CD4-positive, alpha-beta memory T cell (primary cell): ENCODE results near the gene ANAPC10. TPM values are rescaled to one million over a fixed set of nuclear protein-coding genes. Genes with fewer than 3 reads are reported as not detected.
"Not testable (repeated sequence)": the region's sequence is repeated elsewhere in the genome, so short reads cannot be mapped to it uniquely, and the experiment has no call there.

ENCODE experiments used
- CTCF ChIA-PET: fragments of 350-600 bp; sonication (Branson Sonifier 250); formaldehyde crosslinking; loops from one replicate; lab custom pipeline; 2021; ENCODE audit warnings: inconsistent platforms; ENCODE audit not compliant: partially characterized antibody; lab: Charles Lee
- POLR2A ChIA-PET: fragments of 350-600 bp; sonication (Branson Sonifier 250); formaldehyde crosslinking; loops from one replicate; lab custom pipeline; 2021; ENCODE audit not compliant: partially characterized antibody; lab: Charles Lee
- DNase-seq, 5 donors: peaks; one replicate each; pipeline versions ENCODE4 v3.0.0 to v3.0.0-alpha.2; 2020 to 2022; ENCODE audit warnings: mixed read lengths in 1 of 5
- H3K27ac ChIP-seq: one replicate; pipeline ENCODE4 v1.7.0; 2013; ENCODE audit warnings: low read depth, low read length
- H3K27me3 ChIP-seq: 2 replicates; pipeline ENCODE4 v1.7.0; 2013; ENCODE audit warnings: mild to moderate bottlenecking, low read length, moderate library complexity; ENCODE audit not compliant: insufficient read depth
- H3K36me3 ChIP-seq: 2 replicates; pipeline ENCODE4 v1.7.0; 2013; ENCODE audit warnings: mild to moderate bottlenecking, low read length, moderate library complexity; ENCODE audit not compliant: insufficient read depth
- H3K4me1 ChIP-seq: 2 replicates; pipeline ENCODE4 v1.7.0; 2013; ENCODE audit warnings: mild to moderate bottlenecking, low read length, moderate library complexity; ENCODE audit not compliant: insufficient read depth
- H3K4me3 ChIP-seq, 2 donors: one replicate each; pipeline ENCODE4 v1.7.0; 2013; ENCODE audit warnings: low read length in 2 of 2, mild to moderate bottlenecking in 1 of 2
- H3K9me3 ChIP-seq, 2 donors: one replicate each; pipeline ENCODE4 v1.7.0; 2013; ENCODE audit warnings: low read length in 2 of 2, control low read depth in 1 of 2; ENCODE audit not compliant: control insufficient read depth in 1 of 2
- H3K27ac Mint-ChIP-seq, 7 donors: one replicate each; pipeline ENCODE4 v1.8.0; 2020 to 2021; ENCODE audit warnings: mixed read lengths in 7 of 7, mild to moderate bottlenecking in 6 of 7, inconsistent platforms in 3 of 7, moderate library complexity in 3 of 7
- H3K27me3 Mint-ChIP-seq, 2 donors: one replicate each; pipeline ENCODE4 v1.8.0; 2020 to 2021; ENCODE audit warnings: mixed read lengths in 2 of 2
- H3K36me3 Mint-ChIP-seq, 2 donors: one replicate each; pipeline ENCODE4 v1.8.0; 2020 to 2021; ENCODE audit warnings: mixed read lengths in 2 of 2, inconsistent platforms in 1 of 2, mild to moderate bottlenecking in 1 of 2
- H3K4me1 Mint-ChIP-seq, 4 donors: one replicate each; pipeline ENCODE4 v1.8.0; 2020 to 2021; ENCODE audit warnings: mixed read lengths in 4 of 4, mild to moderate bottlenecking in 1 of 4
- H3K4me3 Mint-ChIP-seq, 8 donors: one replicate each; pipeline ENCODE4 v1.8.0; 2020 to 2021; ENCODE audit warnings: mixed read lengths in 8 of 8, mild to moderate bottlenecking in 7 of 8, moderate library complexity in 6 of 8, inconsistent platforms in 3 of 8
- H3K9me3 Mint-ChIP-seq, 8 donors: one replicate each; pipeline ENCODE4 v1.8.0; 2020 to 2021; ENCODE audit warnings: mixed read lengths in 8 of 8, mild to moderate bottlenecking in 5 of 8, inconsistent platforms in 3 of 8, moderate library complexity in 1 of 8
- intact Hi-C: fragments of 100-400 bp; cut with micrococcal nuclease; formaldehyde crosslinking; loops from one replicate; pipeline ENCODE4 v1.15.1; 2023
- polyA plus RNA-seq, 2 donors: library from polyadenylated mRNA; unstranded; fragments of 300-500 nt; fragmentation: Illumina TruSeq; gene quantifications; one replicate each; pipeline ENCODE4 v1.2.3, GENCODE V29; 2021
- total RNA-seq, 2 experiments: library from RNA; stranded (reverse); gene quantifications; one replicate each; pipeline ENCODE4 v1.2.3, GENCODE V29; 2021

ANAPC10 gene
- 10 to 100 TPM; 14.8 to 15.7 TPM for total RNA-seq
- polyA plus RNA-seq = 10 to 100 TPM; 35.4 to 40.1 TPM

GRCh38 chr4:145097821-145098674 is at the start of gene ANAPC10, which contains the start of gene ABCE1:
TSS of gene ANAPC10 (minus strand) at chr4:145098196. CDS start at chr4:145096099, 2,097 bp downstream.
TSS of gene ABCE1 (plus strand) at chr4:145098311. CDS start at chr4:145104413, 6,102 bp downstream.
- Histone ChIP-seq H3K4me3 (peak within 1 kb of the TSS; percentile 82 to 96), H3K27ac (peak within 1 kb of the TSS; percentile 83), H3K9me3 (no peaks in the 10 kb centered on the region), H3K27me3 (no peaks in the 10 kb centered on the region), H3K4me1 (peaks cover 52% of the 10 kb centered on the region), H3K36me3 (peaks cover 10% of the 10 kb centered on the region)
- Mint-ChIP-seq H3K4me1 (peaks cover 20 to 47% (median 35%) of the 10 kb centered on the region in 4 donors), H3K27ac (peak within 1 kb of the TSS; percentile 97 to 99 (median 99)), H3K36me3 (peaks cover 24 to 44% of the 10 kb centered on the region in 2 donors), H3K4me3 (peak within 1 kb of the TSS; percentile 91 to 98 (median 97)), H3K27me3 (no peaks in the 10 kb centered on the region), H3K9me3 (peaks cover 0 to 6% (median 1%) of the 10 kb centered on the region in 8 donors)
- peak; percentile 92 to 98 (median 95) for DNase-seq
- POLR2A ChIA-PET = interaction anchor here (0.6 to 3.0 kb wide), 16 partner anchors 13 to 1584 kb away, joined by 3 to 51 read pairs (median 4); partner anchors contain the start of genes MMAA, OTUD4 and SMARCA5
- CTCF ChIA-PET = interaction anchor here (1.3 to 2.2 kb wide), 5 partner anchors 27 to 520 kb away, joined by 4 to 10 read pairs (median 5); partner anchors contain the start of genes MMAA and OTUD4
- intact Hi-C loops = loop anchor here (1.0 to 10.0 kb wide), 7 partner anchors 21 to 1913 kb away; partner anchors contain the start of genes LSM6, MMAA, OTUD4 and SMARCA5

GRCh38 chr4:145136219-145136618 is 38.2 kb upstream of the ANAPC10 start:
- intact Hi-C loops, H3K27me3 Mint-ChIP-seq, H3K4me3 ChIP-seq, POLR2A ChIA-PET, H3K9me3 ChIP-seq, CTCF ChIA-PET, H3K27ac ChIP-seq, H3K9me3 Mint-ChIP-seq, H3K27me3 ChIP-seq: not testable (repeated sequence)
- DNase-seq = peak in 3 of 5 donors; percentile 11 to 16 (median 11)
- Histone ChIP-seq H3K36me3 (peaks cover 32% of the 10 kb centered on the region), H3K4me1 (peaks cover 21% of the 10 kb centered on the region)
- Mint-ChIP-seq H3K4me1 (peaks cover 21 to 57% (median 35%) of the 10 kb centered on the region in 4 donors), H3K27ac (peak overlapping the region in 6 of 7 donors; percentile 5 to 80 (median 73)), H3K4me3 (peak overlapping the region in 5 of 8 donors; percentile 30 to 81 (median 69)), H3K36me3 (peaks cover 35 to 45% of the 10 kb centered on the region in 2 donors)

GRCh38 chr4:145132511-145133098 is 34.6 kb upstream of the ANAPC10 start:
- Mint-ChIP-seq H3K4me3 (peak overlapping the region in 2 of 8 donors; percentile 0 to 2), H3K4me1 (peaks cover 32 to 67% (median 45%) of the 10 kb centered on the region in 4 donors), H3K27me3 (no peaks in the 10 kb centered on the region), H3K9me3 (no peaks in the 10 kb centered on the region), H3K36me3 (peaks cover 21 to 37% of the 10 kb centered on the region in 2 donors), H3K27ac (peak overlapping the region; percentile 54 to 91 (median 89))
- H3K4me1 ChIP-seq = peaks cover 29% of the 10 kb centered on the region
- ChIA-PET POLR2A (no interaction called here), CTCF (interaction anchor here (1.5 kb wide), 1 partner anchor 45 kb away, joined by 4 read pairs; no protein-coding TSS in a partner anchor)
- intact Hi-C loops = loop anchor here (5.0 kb wide), 1 partner anchor 45 kb away; no protein-coding TSS in a partner anchor
- H3K36me3 ChIP-seq = peaks cover 2% of the 10 kb centered on the region
- H3K27me3 ChIP-seq = no peaks in the 10 kb centered on the region
- H3K4me3 ChIP-seq = no peak overlapping the region
- H3K27ac ChIP-seq = no peak overlapping the region
- DNase-seq = no peak
- H3K9me3 ChIP-seq = no peaks in the 10 kb centered on the region

GRCh38 chr4:145131848-145132247 is 33.9 kb upstream of the ANAPC10 start:
- no peak overlapping the region for H3K4me3 ChIP-seq
- peaks cover 31 to 63% (median 42%) of the 10 kb centered on the region in 4 donors for H3K4me1 Mint-ChIP-seq
- CTCF ChIA-PET = interaction anchor here (1.5 kb wide), 1 partner anchor 46 kb away, joined by 4 read pairs; no protein-coding TSS in a partner anchor
- H3K36me3 ChIP-seq = no peaks in the 10 kb centered on the region
- H3K9me3 Mint-ChIP-seq = no peaks in the 10 kb centered on the region
- H3K27ac Mint-ChIP-seq = peak overlapping the region in 5 of 7 donors; percentile 37 to 91 (median 65)
- intact Hi-C loops = loop anchor here (5.0 kb wide), 1 partner anchor 45 kb away; no protein-coding TSS in a partner anchor
- POLR2A ChIA-PET = no interaction called here
- no peaks in the 10 kb centered on the region for H3K27me3 Mint-ChIP-seq
- peaks cover 22 to 37% of the 10 kb centered on the region in 2 donors for H3K36me3 Mint-ChIP-seq
- H3K4me3 Mint-ChIP-seq = no peak overlapping the region
- DNase-seq = no peak
- no peaks in the 10 kb centered on the region for H3K27me3 ChIP-seq
- H3K4me1 ChIP-seq = peaks cover 29% of the 10 kb centered on the region
- H3K9me3 ChIP-seq = no peaks in the 10 kb centered on the region
- H3K27ac ChIP-seq = no peak overlapping the region

GRCh38 chr4:145130788-145131399 is 32.9 kb upstream of the ANAPC10 start:
- DNase-seq = no peak
- Mint-ChIP-seq H3K4me1 (peaks cover 33 to 62% (median 46%) of the 10 kb centered on the region in 4 donors), H3K27ac (peak overlapping the region; percentile 30 to 80 (median 74)), H3K27me3 (no peaks in the 10 kb centered on the region), H3K36me3 (peaks cover 27 to 47% of the 10 kb centered on the region in 2 donors), H3K9me3 (no peaks in the 10 kb centered on the region), H3K4me3 (no peak overlapping the region)
- no peaks in the 10 kb centered on the region for H3K9me3 ChIP-seq
- H3K27me3 ChIP-seq = no peaks in the 10 kb centered on the region
- ChIA-PET POLR2A (no interaction called here), CTCF (no interaction called here)
- no peak overlapping the region for H3K4me3 ChIP-seq
- H3K27ac ChIP-seq = no peak overlapping the region
- peaks cover 5% of the 10 kb centered on the region for H3K36me3 ChIP-seq
- intact Hi-C loops = loop anchor here (5.0 kb wide), 1 partner anchor 46 kb away; no protein-coding TSS in a partner anchor
- H3K4me1 ChIP-seq = peaks cover 36% of the 10 kb centered on the region

- Histone ChIP-seq H3K27me3 (no peaks in the 10 kb centered on the region), H3K27ac (no peak overlapping the region), H3K9me3 (no peaks in the 10 kb centered on the region), H3K4me3 (no peak overlapping the region), H3K4me1 (peaks cover 34% of the 10 kb centered on the region), H3K36me3 (peaks cover 5% of the 10 kb centered on the region)
- Mint-ChIP-seq H3K9me3 (no peaks in the 10 kb centered on the region), H3K4me1 (peaks cover 34 to 60% (median 42%) of the 10 kb centered on the region in 4 donors), H3K27me3 (no peaks in the 10 kb centered on the region), H3K27ac (peak overlapping the region in 5 of 7 donors; percentile 5 to 80 (median 74)), H3K36me3 (peaks cover 31 to 51% of the 10 kb centered on the region in 2 donors), H3K4me3 (no peak overlapping the region)
- ChIA-PET POLR2A (no interaction called here), CTCF (interaction anchor here (1.0 kb wide), 1 partner anchor 10 kb away, joined by 3 read pairs; no protein-coding TSS in a partner anchor)
- intact Hi-C loops = loop anchor here (5.0 kb wide), 1 partner anchor 47 kb away; no protein-coding TSS in a partner anchor
- no peak for DNase-seq
Observed at GRCh38 chr4:145130130-145130529, 32.1 kb upstream of the ANAPC10 start.
